Stimulated activated CD8-positive, alpha-beta memory T cell treated with anti-CD3 and anti-CD28 coated beads, Interleukin-15, amount 100 ng/mL, for 1 hour (primary cell): Measurements from ENCODE around the gene UBASH3B.
"Not testable (repeated sequence)": the region's sequence is repeated elsewhere in the genome, so short reads cannot be mapped to it uniquely, and the experiment has no call there.

ENCODE experiments used
- DNase-seq: peaks from one replicate; pipeline ENCODE4 v3.0.0-alpha.2; 2020; ENCODE audit warnings: low read depth

UBASH3B gene

DNA sequence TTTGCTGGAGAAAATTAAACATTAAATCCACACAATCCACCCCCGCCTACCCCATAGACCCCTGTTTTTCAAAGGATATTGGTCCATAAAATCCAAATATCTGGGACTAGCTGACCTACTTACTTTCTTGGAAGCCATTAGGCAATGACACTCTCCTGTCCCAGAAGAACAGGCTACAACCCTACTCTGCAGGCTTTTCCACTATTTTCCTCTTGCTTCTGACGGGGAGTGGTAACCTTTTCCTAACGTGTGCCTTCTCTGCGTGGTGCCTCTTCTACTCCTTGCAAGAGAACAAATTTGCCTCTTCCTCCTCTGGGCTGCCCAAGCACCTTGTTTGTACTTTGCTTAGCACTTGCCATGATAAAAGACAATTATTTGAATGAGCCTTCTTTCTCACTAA is 51.6 kb downstream of the UBASH3B start:
- DNase-seq = no peak

DNA sequence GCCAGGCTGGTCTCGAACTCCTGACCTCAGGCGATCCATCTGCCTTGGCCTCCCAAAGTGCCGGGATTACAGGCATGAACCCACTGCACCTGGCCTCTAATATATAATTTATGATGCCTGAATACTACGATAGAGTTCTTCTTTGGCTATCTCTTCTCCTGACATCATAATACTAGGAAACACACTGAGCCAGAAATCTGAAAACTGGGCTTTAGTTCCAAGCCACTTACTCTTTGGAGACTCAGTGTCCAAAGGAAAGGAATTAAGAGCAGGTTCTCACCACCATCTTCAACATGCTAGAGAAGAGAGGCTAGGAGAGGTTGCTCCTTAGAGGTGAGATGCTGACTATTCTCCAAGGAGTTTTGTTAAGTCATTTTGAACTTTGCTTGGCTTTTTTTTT is 52.4 kb downstream of the UBASH3B start:
- no peak for DNase-seq

DNA sequence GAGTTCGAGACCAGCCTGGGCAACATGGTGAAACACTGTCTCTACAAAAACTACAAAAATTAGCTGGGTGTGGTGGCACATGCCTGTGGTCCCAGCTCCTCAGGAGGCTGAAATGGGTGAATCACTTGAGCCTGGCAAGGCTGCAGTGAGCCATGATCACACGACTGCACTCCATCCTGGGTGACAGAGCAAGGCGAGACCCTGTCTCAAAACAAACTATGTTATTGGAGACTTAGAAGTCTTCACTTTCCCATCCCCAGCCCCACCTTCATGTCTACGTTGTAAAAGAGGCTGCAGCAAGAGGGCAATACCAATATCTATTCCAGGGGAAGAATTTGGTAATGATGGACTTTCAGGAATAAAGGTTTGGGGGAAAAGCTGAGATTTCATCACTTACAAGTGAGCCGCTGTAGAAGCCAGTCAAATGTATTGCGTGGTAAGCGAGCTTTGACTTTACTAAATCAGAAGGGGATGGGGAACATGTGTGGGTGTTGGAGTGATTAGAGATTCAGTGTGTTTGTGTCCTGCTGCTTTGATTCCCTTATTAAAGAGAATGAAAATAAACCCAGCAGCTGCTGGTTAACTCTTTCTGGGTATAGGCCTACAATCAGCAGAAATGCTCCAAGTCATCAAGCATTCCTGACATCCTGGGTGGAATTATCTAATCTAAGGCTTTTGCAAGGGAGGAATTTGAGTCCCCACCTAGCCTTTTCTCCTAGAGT is 53.7 kb downstream of the UBASH3B start:
- DNase-seq = no peak

DNA sequence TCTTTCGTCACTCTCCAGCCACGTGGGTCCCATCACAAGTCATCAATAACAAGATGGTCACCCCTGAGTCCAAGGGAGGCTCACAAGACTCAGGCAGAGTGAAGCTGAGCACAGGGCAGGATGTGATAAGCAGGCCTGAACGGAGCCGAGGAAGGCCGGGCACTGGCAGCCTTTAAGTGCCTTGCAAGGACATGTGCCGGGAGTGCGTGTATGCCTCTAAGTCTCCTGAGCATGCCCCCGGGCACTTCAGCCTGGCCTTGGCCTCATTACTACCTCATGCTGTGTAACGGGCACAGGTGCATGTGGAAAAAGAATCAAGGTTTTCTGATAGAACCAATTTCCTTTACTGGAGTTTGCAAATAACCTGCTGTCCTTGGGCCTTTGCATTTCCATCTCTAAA is 55.8 kb downstream of the UBASH3B start:
- DNase-seq = no peak

DNA sequence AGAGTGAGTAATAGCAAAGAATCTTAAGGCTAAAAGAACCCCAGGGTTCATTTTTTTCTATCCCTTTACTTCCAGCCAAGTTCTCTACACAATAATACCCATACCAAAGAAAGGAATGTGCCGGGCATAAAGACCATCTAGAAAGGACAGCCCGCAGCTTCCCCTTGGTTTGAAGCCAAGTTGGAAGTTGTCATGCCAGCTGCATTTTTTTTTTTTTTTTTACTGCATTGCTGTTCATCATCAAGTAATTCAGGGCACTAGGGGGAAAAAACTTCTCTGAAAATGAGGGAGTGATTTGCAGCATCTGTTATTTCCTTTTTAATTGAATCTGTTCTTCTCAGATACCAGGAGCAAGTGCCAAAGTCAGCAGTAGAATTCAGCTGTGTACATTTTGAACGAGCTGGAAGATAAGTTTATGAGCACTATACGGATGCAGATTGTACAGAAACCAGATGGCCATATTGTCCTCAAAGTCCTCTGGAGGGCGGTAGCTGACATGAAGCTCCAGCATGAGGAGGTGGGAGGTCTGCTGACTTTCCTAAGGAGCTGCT is 56.4 kb downstream of the UBASH3B start:
- no peak for DNase-seq

DNA sequence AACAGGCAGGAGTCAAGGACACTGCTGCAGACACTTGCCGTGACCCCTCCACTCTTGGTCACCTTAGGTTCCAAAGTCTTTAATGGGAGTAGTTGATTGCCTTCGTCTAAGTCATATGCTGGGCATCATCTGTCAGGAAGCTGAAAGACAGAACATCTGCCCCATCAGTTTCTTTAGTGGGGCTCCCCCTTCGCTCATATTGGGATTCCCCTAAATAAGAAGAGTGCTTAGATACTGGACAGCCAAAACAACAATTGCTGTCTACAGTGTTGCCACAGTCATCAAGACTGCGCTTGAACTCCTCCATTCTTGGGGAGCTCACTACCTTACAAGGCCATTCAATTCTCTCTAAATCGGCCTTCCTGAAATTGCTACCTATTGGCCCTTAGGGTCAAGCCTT is 58.5 kb downstream of the UBASH3B start:
- no peak for DNase-seq

DNA sequence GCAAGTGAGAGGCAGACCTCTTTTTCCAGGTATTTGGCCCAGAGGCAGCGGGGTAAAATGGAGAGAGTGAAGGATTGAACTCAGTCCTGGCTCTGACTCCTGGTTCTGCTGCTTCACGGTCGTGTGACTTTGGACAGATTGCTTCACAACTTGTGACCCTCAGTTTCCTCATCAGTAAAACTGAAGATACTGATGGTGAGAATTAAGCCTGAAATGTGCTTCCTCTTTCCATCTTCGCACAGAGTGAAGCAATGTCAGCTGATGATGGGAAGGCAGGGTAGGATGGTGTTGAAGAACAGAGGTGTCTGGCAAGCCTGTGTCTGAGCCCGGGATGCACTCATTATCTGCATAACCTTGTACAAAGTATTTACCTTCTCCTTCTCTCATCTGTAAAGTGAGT is 59.0 kb downstream of the UBASH3B start:
- no peak for DNase-seq

DNA sequence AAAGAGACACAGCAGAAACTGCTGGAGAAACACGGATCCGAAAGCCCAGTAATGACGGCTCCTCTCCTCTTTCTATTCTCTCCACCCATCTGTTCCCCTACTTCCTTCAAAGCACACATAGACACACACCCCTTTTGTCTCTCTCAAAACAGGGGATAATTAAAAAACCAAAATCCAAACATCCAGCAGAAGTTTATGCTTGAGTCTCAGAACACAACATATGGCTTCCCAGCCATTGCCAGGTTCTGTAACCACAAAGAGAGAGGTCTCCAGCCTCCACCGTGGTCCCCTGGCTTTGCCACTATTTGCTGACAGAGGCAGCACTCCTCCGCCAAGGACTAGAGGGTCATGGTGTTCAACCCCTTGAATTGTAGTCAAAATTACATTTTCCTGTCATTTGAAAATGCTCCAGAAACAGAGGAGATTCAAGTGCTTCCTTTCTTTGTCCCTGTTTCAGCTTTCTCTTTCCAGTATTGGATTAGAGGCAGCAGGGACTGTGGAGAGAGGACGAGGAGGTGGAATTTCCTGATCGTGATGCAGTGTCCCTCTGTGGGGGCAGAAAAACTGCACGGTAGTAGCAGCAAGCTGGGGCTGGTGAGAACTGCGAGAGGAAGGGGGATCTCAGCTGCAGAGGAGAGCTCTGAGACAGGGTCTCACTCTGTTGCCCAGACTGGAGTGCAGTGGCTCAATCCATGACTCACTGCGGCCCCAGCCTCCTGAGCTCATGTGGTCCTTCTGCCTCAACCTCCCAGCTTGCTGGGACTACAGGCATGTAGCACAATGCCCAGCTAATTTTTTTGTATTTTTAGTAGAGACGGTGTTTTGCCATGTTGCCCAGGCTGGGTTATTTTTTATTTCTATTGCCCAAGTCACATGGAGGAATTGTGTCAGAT is 60.3 kb downstream of the UBASH3B start:
- DNase-seq = no peak

DNA sequence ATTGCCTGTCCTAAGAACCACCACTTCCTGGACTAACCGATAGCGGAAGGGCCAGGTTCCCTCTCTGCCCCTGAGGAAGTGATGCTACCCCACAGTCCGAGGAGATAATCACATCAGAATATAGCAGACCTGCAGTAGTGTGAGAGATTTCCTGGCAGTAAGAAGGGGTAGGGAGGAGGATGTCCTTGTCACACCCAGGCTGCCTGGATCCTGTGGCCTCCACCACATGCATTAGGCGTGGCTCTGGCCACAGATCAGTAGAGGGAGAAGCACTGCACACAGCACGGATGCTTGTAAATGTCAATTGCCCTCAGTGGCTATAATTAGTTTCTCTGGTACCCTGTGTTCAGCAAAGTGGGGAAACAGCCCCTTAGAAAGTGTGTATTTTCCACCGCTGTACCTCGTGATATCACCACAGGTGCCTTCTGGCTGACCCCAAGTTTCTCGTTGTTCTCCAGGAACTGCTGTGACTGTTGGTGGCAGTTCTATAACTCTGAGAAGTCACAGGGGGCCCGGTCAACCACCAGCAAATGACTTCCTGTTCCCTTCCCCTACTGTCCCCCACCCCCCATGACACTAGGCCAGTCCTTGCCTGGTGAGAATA is 61.8 kb downstream of the UBASH3B start:
- DNase-seq = no peak

DNA sequence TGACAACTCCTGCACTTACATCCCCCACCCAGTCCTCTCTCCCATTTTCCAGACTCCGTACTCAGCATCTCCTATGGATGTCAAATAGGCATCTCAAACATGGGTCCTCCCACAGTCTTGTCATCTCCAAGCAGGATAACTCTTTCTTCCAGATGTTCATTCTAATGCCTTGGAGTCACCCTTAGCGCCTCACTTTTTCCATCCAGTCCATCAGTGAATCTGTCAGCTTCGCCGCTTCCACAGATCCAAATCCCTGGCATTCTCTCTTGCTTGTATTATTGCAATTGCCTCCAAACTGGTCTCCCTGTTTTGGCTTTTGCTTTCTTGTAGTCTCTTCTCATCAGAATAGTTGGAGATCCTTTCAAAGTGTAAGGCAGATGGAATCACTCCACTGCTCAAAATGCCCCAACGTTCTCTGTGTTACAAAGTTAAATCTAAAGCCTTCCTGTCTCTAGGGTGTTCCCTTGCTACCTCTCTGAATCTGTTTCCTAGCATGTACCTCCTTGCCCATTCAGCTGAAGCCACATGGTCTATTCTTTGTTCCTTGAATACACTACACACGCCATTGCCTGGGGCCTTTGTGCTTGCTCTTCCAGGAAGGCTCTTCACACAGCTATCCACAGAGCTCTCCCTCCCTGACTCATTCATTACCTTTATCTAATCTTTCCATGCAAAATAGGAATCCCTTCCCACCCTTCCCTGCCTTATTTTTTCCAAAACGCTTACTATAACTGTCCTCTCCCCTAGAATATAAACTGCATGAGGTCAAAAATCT is 64.8 kb downstream of the UBASH3B start:
- no peak for DNase-seq

DNA sequence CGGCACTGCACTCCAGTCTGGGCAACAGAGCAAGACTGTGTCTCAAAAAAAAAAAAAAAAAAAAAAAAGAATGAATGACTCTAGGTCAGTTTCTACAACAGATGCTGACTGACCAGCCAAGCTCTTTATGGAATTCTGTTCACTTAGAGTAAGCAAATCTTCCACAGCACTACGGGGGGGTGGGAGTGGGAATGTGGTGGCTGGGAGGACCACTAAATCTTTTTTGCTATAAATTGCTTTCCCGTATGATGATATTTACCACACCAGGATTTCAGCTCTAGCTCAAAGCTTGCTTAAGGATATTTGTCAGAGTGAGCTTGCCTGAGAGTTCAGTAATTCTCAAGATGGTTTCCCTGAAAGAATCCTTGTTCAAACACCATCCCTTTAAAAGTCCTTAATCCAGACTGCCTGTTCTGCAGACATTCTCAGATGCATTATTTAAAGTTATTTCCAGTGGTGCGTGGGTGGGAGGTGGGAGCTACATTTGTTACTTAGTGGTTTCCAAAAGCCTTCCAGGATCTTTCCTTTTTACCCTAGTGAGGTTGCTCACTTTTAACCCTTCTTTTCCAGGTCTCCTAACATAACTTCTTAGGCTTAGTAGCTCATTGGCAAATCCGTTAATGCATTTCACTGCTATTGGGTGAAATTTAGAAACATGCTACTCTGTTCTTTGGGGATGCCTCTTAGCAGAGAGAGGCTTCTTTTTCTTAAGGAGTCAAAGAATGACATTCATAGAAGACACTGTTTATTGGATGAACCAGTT is 65.9 kb downstream of the UBASH3B start:
- DNase-seq = no peak

DNA sequence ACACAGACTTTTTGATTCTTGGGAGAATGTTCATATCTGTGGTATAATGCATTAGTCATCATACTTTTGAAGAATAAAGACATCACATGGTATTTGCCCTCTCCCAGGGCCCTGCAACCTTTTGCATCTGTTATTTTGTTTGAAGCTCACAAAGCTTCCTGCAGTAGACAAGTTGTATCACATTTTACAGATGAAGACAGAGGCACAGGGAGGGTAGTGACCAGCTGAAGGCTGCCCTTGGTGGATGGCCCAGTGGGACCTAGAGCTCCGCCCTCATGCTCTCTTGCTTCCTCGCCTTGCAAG is 66.4 kb downstream of the UBASH3B start:
- no peak for DNase-seq

DNA sequence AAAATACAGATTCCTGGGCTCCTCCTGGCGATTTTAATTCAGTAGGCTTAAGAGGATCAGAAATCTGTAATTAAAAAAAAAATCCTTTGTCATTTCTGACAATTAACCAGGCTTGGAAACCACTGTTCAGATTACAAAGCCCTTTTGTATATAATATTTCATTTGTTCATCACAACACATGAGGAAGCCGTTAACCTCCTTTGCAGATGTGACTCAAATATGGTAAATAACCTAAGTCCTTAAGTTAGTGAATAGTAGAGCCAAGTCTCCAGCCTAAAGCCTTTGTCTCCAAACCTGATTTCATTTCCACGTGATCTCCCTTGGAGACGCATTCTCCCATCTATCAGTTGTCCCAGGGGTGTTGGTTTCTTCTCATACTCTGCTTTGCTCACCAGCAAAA is 67.6 kb downstream of the UBASH3B start:
- no peak for DNase-seq

DNA sequence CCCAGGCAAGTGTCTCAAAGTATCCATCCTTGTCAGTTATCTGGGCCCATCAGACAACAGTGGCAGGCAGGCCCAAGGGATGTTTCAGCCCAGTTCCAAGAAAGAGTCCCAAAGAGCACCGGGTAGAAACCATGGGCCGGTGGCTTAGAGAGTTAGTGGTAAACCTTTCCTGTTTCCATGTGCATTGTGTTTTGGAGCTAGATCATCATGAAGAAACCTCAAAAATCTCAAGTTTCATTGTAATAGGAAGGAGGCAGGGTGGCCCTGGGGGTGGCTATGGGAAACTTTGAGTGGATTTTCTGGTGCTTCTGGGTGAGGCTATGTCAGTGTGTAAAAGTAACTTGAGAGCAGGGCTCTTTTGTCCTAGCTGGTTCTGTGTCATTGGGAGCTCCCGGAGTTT is 68.1 kb downstream of the UBASH3B start:
- no peak for DNase-seq

DNA sequence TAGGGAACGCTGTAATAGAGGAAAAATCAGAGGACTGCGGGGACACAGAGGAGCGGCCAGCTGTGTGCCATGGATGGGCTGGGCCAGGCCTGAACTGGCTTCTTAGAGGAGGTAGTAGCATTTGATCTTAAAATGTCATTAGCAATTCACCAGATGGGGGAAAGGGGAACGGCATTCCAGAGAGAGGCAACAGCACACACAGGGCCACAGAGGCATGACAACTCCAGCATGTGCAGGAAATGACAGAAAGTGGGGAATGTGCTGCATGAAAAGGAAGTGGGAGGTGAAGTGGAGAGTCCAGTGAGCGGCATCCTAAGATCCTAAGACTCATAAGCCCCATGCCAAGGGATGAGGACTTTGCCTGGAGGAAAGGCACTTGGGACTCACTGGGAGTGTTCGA is 69.0 kb downstream of the UBASH3B start:
- DNase-seq = no peak

DNA sequence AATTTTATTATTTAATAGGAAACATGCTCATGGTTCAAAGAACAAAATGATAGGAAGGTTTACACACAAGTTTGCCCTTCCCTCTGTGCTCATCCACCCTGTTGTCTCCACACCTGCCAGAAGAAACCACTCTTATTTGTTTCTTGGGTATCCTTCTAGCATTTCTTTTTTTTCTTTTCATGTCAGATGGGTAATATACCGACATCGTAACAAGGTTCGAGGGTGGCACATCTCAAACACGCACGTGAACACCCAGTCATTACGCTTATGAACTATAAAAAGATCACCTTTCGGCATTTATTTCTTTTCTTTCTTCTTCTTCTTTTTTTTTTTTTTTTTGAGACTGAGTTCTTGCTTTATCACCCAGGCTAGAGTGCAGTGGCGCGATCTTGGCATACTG is 70.5 kb downstream of the UBASH3B start:
- DNase-seq = no peak

DNA sequence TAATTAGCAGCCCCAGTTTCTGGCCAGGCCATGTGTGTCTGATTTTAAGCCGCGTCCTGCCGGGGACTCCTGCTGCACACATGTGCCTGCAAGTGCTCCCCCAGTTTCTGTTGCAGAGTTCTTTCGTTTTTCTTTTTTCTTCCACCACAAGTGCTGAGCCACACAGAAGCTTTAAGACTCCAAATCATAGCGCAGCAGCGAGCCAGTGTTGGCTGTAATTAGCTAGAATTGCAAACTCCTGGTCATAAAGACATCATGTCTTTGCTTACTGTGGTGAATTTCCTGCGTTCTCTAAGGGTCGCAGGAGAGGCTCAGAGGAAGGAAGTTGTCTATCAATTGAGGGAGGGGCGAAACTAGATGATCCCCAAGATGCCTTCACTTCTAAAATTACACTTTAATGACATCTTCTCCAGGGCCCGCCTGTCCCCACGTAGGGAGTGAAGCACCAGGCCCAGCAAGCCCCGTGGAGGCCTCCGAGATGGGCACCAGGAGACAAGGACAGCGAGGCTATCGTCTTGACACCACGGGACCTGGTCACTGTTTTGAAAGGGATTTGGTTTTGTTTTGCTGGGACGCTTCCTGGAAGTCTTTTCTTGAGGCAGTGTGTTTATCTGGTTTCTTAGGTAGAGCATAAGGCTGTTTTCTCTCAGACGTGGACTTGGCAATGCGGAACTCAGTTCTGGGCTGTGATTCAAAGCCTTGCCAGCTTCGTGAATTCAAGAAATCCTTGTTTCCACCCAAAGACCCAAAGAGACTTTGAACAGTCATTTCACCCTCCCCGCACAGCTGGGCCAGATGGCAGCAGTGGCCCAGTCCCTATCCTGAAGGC is 71.8 kb downstream of the UBASH3B start:
- DNase-seq = no peak

DNA sequence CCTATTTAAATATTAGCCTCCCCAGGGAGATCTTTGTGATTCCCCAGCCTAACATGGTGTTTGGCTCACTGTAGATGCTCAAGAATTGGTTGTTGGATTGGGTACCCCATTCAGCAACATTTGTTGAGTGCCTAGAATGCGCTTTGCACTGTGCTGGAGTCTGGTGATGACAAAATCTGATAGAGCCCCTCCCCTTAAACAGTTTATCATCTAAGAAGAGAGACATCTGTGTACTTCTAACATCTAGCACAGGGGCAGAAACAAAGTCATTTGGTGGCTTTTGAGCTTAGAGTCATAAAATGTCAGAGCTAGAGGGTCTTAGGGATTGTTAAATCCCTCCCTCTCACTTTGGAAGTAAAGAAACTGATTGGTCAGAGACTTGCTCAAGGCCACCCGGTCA is 73.0 kb downstream of the UBASH3B start:
- DNase-seq = no peak

DNA sequence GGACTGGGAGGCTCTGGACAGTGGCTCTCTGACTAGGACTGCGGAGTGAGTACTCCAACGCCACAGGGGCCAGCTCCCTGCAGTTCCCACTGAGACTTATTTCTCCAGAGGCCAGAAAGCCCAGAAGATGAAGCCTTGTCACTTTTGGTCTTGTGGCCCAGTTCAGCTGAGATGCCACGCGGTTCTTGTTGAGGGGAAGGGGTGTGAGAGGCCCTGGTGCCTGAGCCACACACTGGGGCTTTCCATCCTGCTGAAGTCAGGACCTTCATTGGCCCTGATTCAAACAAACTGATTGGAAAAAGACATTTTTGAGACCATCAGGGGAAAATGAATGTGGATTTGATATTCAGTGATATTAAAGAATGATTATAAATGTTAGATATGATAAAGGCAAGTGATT is 73.6 kb downstream of the UBASH3B start:
- DNase-seq = no peak

DNA sequence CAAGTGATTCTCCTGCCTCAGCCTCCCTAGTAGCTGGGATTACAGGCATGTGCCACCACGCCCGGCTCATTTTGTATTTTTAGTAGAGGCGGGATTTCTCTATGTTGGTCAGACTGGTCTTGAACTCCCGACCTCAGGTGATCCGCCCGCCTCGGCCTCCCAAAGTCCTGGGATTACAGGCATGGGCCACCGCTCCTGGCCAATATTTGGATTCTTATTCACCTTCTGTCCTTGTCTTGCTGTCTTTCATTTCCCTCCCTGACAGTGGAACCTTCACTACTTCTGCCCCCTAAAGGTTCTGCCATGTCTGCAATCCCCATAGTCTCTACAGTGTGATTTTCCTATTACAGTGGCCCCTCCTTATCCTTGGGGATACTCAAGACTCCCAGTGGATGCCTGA is 75.2 kb downstream of the UBASH3B start:
- DNase-seq = not testable (repeated sequence)

DNA sequence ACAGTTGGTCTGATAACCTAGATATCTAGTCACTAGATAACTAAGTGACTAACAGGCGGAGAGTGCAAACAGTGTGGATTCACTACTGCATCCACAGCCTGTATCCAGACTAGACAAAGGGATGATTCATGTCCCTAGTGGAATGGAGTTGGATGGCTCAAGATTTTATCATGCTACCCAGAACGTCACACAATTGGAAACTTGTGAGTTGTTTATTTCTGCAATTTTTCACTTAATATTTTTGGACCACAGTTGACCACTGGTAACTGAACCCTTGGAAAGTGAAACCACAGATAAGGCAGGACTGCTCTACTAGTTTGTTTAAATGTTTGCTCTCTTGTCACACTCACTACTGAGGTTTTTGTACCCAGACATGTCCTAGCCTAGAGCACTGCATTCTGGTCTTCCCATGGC is 76.0 kb downstream of the UBASH3B start:
- DNase-seq = no peak
